T-cell (primary cell): ENCODE results near the gene C11orf98. TPM values are rescaled to one million over a fixed set of nuclear protein-coding genes. Genes with fewer than 3 reads are reported as not detected.
A peak's percentile ranks its signal among the peaks of the same experiment; 100 is the strongest.

Experiments
- ATAC-seq, 4 experiments: fragments of 200-7000 bp in 3 of 4; fragments of 150-1000 bp in 1 of 4; cut with Tn5 transposase; replicated peaks in 1 of 4; 1 replicate in 3 of 4; 2 replicates in 1 of 4; pipeline ENCODE4 v1.10.0; 2021; ENCODE audit warnings: moderate library complexity in 3 of 4, mild to moderate bottlenecking in 2 of 4, moderate number of reproducible peaks in 1 of 4
- CTCF ChIA-PET, 2 donors: fragments of 300-600 bp; sonication (Branson Sonifier 250); formaldehyde crosslinking; loops; one replicate each; lab custom pipeline; 2022; ENCODE audit warnings: antibody characterized with exemption in 2 of 2; lab: Charles Lee
- POLR2A ChIA-PET, 2 donors: fragments of 300-600 bp; sonication (Branson Sonifier 250); formaldehyde crosslinking; loops; one replicate each; lab custom pipeline; 2022; ENCODE audit warnings: antibody characterized with exemption in 2 of 2; lab: Charles Lee
- DNase-seq, 35 experiments: peaks; one replicate each; pipeline versions ENCODE4 v3.0.0 to v3.0.0-alpha.2; 2013 to 2023
- H3K27ac ChIP-seq: one replicate; pipeline ENCODE4 v1.5.1; 2013; ENCODE audit warnings: low read length
- H3K27me3 ChIP-seq, 2 experiments: replicated peaks in 1 of 2; 1 replicate in 1 of 2; 2 replicates in 1 of 2; pipeline versions ENCODE4 v1.6.1 to v1.7.0; 2013; ENCODE audit warnings: low read length in 1 of 2, mixed read lengths in 1 of 2; ENCODE audit not compliant: control insufficient read depth in 2 of 2, insufficient read depth in 2 of 2; ENCODE audit errors: extremely low read depth in 1 of 2
- H3K36me3 ChIP-seq, 2 donors: 1 replicate in 1 of 2; 2 replicates in 1 of 2; pipeline versions ENCODE4 v1.6.1 to v1.7.0; 2013; ENCODE audit warnings: low read length in 1 of 2; ENCODE audit not compliant: control insufficient read depth in 2 of 2, insufficient read depth in 1 of 2; ENCODE audit errors: extremely low read depth in 1 of 2
- H3K4me1 ChIP-seq, 2 experiments: 1 replicate in 1 of 2; 2 replicates in 1 of 2; pipeline versions ENCODE4 v1.6.1 to v1.7.0; 2013; ENCODE audit warnings: low read length in 2 of 2, mixed read lengths in 1 of 2; ENCODE audit not compliant: insufficient read depth in 2 of 2, control insufficient read depth in 1 of 2; ENCODE audit errors: extremely low read depth in 1 of 2
- H3K4me3 ChIP-seq, 2 donors: 1 replicate in 1 of 2; 2 replicates in 1 of 2; pipeline versions ENCODE4 v1.5.1 to v1.7.0; 2013; ENCODE audit warnings: mild to moderate bottlenecking in 2 of 2, low read length in 1 of 2, moderate library complexity in 1 of 2; ENCODE audit not compliant: control insufficient read depth in 1 of 2; ENCODE audit errors: extremely low read depth in 1 of 2
- H3K9me3 ChIP-seq: 2 replicates; pipeline ENCODE4 v1.7.0; 2013
- H3K27ac Mint-ChIP-seq, 2 donors: one replicate each; pipeline ENCODE4 v1.8.0; 2020 to 2021; ENCODE audit warnings: mild to moderate bottlenecking in 2 of 2, mixed read lengths in 2 of 2
- H3K27me3 Mint-ChIP-seq, 2 donors: one replicate each; pipeline ENCODE4 v1.8.0; 2021 to 2022; ENCODE audit warnings: mixed read lengths in 2 of 2
- H3K36me3 Mint-ChIP-seq: one replicate; pipeline ENCODE4 v1.8.0; 2021; ENCODE audit warnings: mixed read lengths
- H3K4me1 Mint-ChIP-seq, 3 donors: one replicate each; pipeline ENCODE4 v1.8.0; 2020 to 2022; ENCODE audit warnings: mixed read lengths in 3 of 3, mild to moderate bottlenecking in 1 of 3
- H3K4me3 Mint-ChIP-seq, 3 donors: one replicate each; pipeline ENCODE4 v1.8.0; 2020 to 2022; ENCODE audit warnings: mild to moderate bottlenecking in 3 of 3, mixed read lengths in 3 of 3, moderate library complexity in 3 of 3
- H3K9me3 Mint-ChIP-seq, 3 donors: one replicate each; pipeline ENCODE4 v1.8.0; 2020 to 2022; ENCODE audit warnings: mixed read lengths in 3 of 3
- WGBS: methylation state at CpG from one replicate; pipeline ENCODE4 v1.1.5; 2013; ENCODE audit warnings: missing lambda C conversion rate; ENCODE audit not compliant: insufficient coverage; 5-methylcytosine and 5-hydroxymethylcytosine counted together
- total RNA-seq, 35 experiments: library from RNA in 6 of 35; stranded (reverse) in 6 of 35; fragments of 120-200 nt in 1 of 35; gene quantifications; one replicate each; pipeline versions ENCODE4 v1.2.1 to v1.2.4 and lab custom pipeline; 2013 to 2026

The C11orf98 gene
- total RNA-seq, 5 donors from 2014 or later (not counting 1 experiment from before 2014, with no cell fraction given) = 28.3 to 62.6 (median 54.8) TPM

DNA sequence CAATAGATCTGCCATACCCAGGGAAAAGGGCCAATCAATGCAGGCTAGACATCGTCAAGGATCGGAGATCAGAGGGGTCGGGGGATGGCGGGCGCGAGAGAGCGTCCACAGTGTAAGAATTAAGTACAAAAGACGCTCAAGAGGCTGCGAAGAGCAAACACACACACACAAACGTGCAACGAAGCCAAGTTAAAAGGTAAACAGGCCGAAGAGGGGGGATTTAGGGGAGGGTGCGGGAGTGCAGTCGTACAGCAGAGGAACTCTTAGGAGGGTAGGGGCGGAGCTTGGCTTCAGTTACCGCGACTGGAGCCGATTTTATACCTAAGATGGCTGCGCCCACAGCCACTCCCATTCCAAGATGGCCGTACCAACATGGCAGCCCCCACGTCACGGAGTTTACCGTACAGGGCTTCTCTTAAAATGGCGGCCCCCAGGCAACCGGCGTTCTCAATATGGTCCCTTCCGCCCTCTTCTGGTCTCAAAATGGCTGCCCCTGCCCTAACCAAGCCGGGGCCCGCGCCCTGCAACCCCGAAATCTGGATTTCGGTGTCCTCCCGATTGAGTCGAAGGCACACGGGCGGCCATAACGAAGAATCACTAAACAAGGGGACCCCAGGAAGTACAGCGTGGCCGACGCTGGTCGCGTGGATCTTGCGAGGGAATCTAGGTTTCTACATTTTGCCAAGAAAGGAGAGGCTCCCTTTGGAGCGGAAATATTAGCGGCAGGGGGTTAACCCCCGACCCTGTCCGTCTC lies 44.4 kb upstream of the C11orf98 start:
- H3K4me1 ChIP-seq = peaks cover 19 to 50% of the 10 kb centered on the region in 2 experiments
- peak overlapping the region; percentile 94 for H3K27ac ChIP-seq
- Mint-ChIP-seq H3K27ac (peak overlapping the region; percentile 95 to 97), H3K4me3 (peak overlapping the region; percentile 88 to 97 (median 90)), H3K36me3 (peaks cover 21% of the 10 kb centered on the region), H3K9me3 (no peaks in the 10 kb centered on the region), H3K27me3 (no peaks in the 10 kb centered on the region), H3K4me1 (peaks cover 63 to 74% (median 67%) of the 10 kb centered on the region in 3 donors)
- peaks cover 0 to 35% of the 10 kb centered on the region in 2 donors for H3K36me3 ChIP-seq
- ATAC-seq = peak; percentile 80 to 85 (median 82)
- H3K27me3 ChIP-seq = no peaks in the 10 kb centered on the region
- POLR2A ChIA-PET = interaction anchor here (0.5 to 2.2 kb wide), 12 partner anchors 18 to 145 kb away, joined by 3 to 10 read pairs (median 5); partner anchors contain the start of genes C11orf98 (in 1 of the 2), CSKMT (in 1 of the 2), EEF1G (in 1 of the 2) and HNRNPUL2 (in 1 of the 2)
- peak overlapping the region; percentile 70 to 71 for H3K4me3 ChIP-seq
- no peaks in the 10 kb centered on the region for H3K9me3 ChIP-seq
- CTCF ChIA-PET = interaction anchor here in 1 of 2 donors (0.6 to 1.4 kb wide), 5 partner anchors 17 to 285 kb away, joined by 3 to 6 read pairs (median 4); partner anchors contain the start of genes HNRNPUL2 and SLC3A2
- 1% methylated on average over 34 of the region's 47 CpGs for WGBS
- peak; percentile 90 to 99 (median 97) for DNase-seq

DNA sequence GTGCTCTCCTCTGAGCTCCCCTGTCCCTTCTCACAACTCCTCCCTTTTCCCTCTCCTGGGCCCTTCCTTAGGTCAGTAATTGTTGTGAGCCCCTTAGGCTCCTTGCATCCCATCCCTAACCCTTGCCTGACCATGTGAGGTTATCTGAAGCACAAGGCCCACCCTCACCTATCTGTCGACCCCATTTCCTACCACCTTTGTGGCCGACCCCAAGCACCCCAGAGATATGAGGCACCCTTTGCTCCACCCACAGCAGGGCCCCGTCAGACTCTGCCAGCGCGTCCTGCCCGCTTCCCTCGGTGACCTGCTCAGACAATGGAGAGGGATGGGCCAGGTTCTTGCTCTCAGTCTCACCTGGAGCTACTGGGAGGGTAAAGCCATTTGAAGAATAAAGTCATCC lies 43.8 kb upstream of the C11orf98 start:
- peaks cover 60 to 69% (median 63%) of the 10 kb centered on the region in 3 donors for H3K4me1 Mint-ChIP-seq
- H3K4me3 Mint-ChIP-seq = peak overlapping the region; percentile 88 to 97 (median 90)
- 0% methylated on average over 4 of the region's 7 CpGs for WGBS
- Histone ChIP-seq H3K9me3 (no peaks in the 10 kb centered on the region), H3K4me1 (peaks cover 19 to 50% of the 10 kb centered on the region in 2 experiments), H3K27me3 (no peaks in the 10 kb centered on the region), H3K4me3 (peak overlapping the region; percentile 70 to 71), H3K36me3 (peaks cover 0 to 29% of the 10 kb centered on the region in 2 donors), H3K27ac (peak overlapping the region; percentile 94)
- peaks cover 16% of the 10 kb centered on the region for H3K36me3 Mint-ChIP-seq
- H3K9me3 Mint-ChIP-seq = no peaks in the 10 kb centered on the region
- no peaks in the 10 kb centered on the region for H3K27me3 Mint-ChIP-seq
- POLR2A ChIA-PET = interaction anchor here (0.5 to 2.2 kb wide), 11 partner anchors 19 to 173 kb away, joined by 3 to 8 read pairs (median 4); partner anchors contain the start of genes C11orf98 (in 1 of the 2), CSKMT (in 1 of the 2), EEF1G (in 1 of the 2) and HNRNPUL2 (in 1 of the 2)
- DNase-seq (peak in 28 of 35 experiments; percentile 18 to 64 (median 35)), ATAC-seq (peak; percentile 27 to 45 (median 34))
- peak overlapping the region; percentile 95 to 97 for H3K27ac Mint-ChIP-seq
- CTCF ChIA-PET = interaction anchor here (0.5 to 1.4 kb wide), 7 partner anchors 17 to 284 kb away, joined by 3 to 6 read pairs (median 4); partner anchors contain the start of genes HNRNPUL2 (in 1 of the 2), SLC3A2 (in 1 of the 2) and ZBTB3 (in 1 of the 2)

DNA sequence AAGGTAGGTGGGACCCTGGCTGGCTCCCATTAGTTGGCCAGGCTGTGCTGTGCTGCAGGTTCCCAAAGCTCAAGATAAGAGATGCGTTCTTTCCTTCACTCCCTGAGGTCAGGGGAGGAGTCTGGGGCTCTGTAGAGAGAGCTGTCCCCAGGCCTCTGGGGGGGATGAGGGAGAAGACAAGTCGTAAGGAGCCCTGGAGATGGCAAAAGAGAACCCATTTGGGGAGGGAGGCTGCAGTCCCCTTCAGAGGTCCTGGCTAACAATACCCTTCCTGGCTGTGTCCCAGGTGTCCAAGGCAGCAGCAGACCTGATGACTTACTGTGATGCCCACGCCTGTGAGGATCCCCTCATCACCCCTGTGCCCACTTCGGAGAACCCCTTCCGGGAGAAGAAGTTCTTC lies 43.4 kb upstream of the C11orf98 start:
- no peaks in the 10 kb centered on the region for H3K9me3 Mint-ChIP-seq
- peak overlapping the region; percentile 88 to 97 (median 90) for H3K4me3 Mint-ChIP-seq
- POLR2A ChIA-PET = interaction anchor here (0.5 to 2.2 kb wide), 8 partner anchors 19 to 173 kb away, joined by 3 to 8 read pairs (median 4); partner anchors contain the start of genes HNRNPUL2 (in 1 of the 2), TUT1 (in 1 of the 2), UQCC3 (in 1 of the 2) and ZBTB3 (in 1 of the 2)
- peak overlapping the region; percentile 70 to 71 for H3K4me3 ChIP-seq
- H3K36me3 ChIP-seq = peaks cover 0 to 25% of the 10 kb centered on the region in 2 donors
- H3K27me3 ChIP-seq = no peaks in the 10 kb centered on the region
- H3K27ac ChIP-seq = peak overlapping the region; percentile 94
- H3K4me1 ChIP-seq = peaks cover 19 to 50% of the 10 kb centered on the region in 2 experiments
- ATAC-seq (no peak), DNase-seq (no peak)
- CTCF ChIA-PET = interaction anchor here (0.5 to 1.4 kb wide), 5 partner anchors 45 to 284 kb away, joined by 4 to 6 read pairs (median 4); partner anchors contain the start of genes SLC3A2 (in 1 of the 2) and ZBTB3 (in 1 of the 2)
- H3K9me3 ChIP-seq = no peaks in the 10 kb centered on the region
- H3K36me3 Mint-ChIP-seq = peaks cover 13% of the 10 kb centered on the region
- H3K4me1 Mint-ChIP-seq = peaks cover 57 to 65% (median 60%) of the 10 kb centered on the region in 3 donors
- H3K27ac Mint-ChIP-seq = peak overlapping the region; percentile 95 to 97
- 100% methylated on average over 2 of the region's 5 CpGs for WGBS
- H3K27me3 Mint-ChIP-seq = no peaks in the 10 kb centered on the region

DNA sequence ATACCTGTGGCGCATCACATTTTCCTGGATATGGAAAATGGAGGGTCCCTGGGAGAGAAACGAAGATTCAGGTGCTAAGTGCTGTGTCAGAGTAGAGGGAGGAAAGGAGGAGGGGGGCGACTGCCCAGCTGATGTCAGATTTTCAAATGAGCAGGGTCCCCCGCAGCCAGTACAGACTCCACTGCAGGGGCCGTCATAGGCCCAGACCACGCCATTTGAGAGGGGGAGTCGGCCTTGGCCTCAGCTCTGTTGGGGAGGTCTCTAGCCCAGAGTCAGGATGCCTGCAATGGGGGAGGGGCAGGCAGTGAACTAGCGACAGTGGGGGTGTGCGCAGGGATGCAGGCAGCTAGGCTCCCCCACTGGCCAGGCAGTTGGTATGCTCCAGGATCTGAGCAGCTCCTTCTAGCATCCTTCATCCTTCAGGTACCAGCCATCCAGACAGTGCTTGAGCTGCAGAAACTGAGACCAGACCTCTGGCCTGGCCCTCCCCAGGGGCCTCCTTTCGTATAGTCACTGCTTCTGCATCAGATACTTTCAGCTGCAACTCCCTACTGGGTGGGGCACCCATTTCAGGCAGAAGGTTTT lies 42.4 kb upstream of the C11orf98 start, which contains the start of the genes BSCL2 and GNG3:
BSCL2 (minus strand) TSS at position 148 of the 585 bp plus-strand sequence. CDS start 229 bp downstream, outside the sequence.
GNG3 (plus strand) TSS at position 400 of the 585 bp plus-strand sequence. CDS start 620 bp downstream, outside the sequence.
- H3K9me3 ChIP-seq = no peaks in the 10 kb centered on the region
- ATAC-seq = no peak
- Mint-ChIP-seq H3K27me3 (no peaks in the 10 kb centered on the region), H3K9me3 (no peaks in the 10 kb centered on the region), H3K27ac (peak within 1 kb of the TSS; percentile 95 to 97), H3K4me1 (peaks cover 46 to 55% (median 50%) of the 10 kb centered on the region in 3 donors), H3K4me3 (peak within 1 kb of the TSS; percentile 88 to 97 (median 90)), H3K36me3 (peaks cover 11% of the 10 kb centered on the region)
- CTCF ChIA-PET = interaction anchor here (1.2 to 2.3 kb wide), 2 partner anchors 46 to 115 kb away, joined by 5 to 10 read pairs; partner anchors contain the start of genes TUT1 (in 1 of the 2) and ZBTB3 (in 1 of the 2)
- POLR2A ChIA-PET = interaction anchor here (0.5 to 1.7 kb wide), 3 partner anchors 47 to 115 kb away, joined by 3 to 8 read pairs (median 4); partner anchors contain the start of genes TUT1 (in 1 of the 2) and ZBTB3 (in 1 of the 2)
- H3K4me1 ChIP-seq = peaks cover 19 to 48% of the 10 kb centered on the region in 2 experiments
- H3K36me3 ChIP-seq = peaks cover 0 to 14% of the 10 kb centered on the region in 2 donors
- 94% methylated on average over 5 of the region's 10 CpGs for WGBS
- H3K27ac ChIP-seq = peak within 1 kb of the TSS; percentile 94
- DNase-seq = no peak
- H3K27me3 ChIP-seq = no peaks in the 10 kb centered on the region
- H3K4me3 ChIP-seq = peak within 1 kb of the TSS; percentile 70 to 71

DNA sequence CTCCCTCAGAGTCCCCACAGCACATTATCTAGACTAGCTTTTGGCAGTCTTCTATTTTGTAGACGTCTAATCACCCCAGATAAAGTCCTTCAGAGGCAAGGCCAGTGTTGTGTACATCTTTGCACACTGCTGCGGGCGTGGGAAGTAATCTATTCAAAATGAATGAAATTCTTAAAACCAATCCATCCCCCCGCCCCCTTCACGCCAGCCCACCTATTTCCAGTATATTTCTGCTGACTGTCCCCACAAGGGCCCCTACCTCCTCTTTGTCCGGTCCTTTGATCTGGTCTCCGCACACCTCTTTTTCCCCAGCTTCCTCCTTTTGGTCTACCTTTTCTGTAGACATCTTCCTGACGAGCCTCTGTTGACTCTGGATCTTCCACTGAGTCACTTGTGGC lies 41.8 kb upstream of the C11orf98 start:
- Mint-ChIP-seq H3K9me3 (no peaks in the 10 kb centered on the region), H3K36me3 (peaks cover 7% of the 10 kb centered on the region), H3K4me1 (peaks cover 43 to 51% (median 47%) of the 10 kb centered on the region in 3 donors), H3K4me3 (peak overlapping the region; percentile 85 to 97 (median 87)), H3K27me3 (no peaks in the 10 kb centered on the region), H3K27ac (peak overlapping the region; percentile 61 to 79)
- Histone ChIP-seq H3K9me3 (no peaks in the 10 kb centered on the region), H3K27me3 (no peaks in the 10 kb centered on the region), H3K27ac (no peak overlapping the region), H3K4me3 (peak overlapping the region; percentile 52 to 53), H3K36me3 (peaks cover 0 to 10% of the 10 kb centered on the region in 2 donors), H3K4me1 (peaks cover 19 to 48% of the 10 kb centered on the region in 2 experiments)
- WGBS = 96% methylated on average over 6 of the region's 8 CpGs
- ATAC-seq (no peak), DNase-seq (no peak)
- CTCF ChIA-PET = interaction anchor here in 1 of 2 donors (0.5 to 2.3 kb wide), 2 partner anchors 115 to 153 kb away, joined by 3 to 10 read pairs; partner anchors contain the start of gene TUT1
- POLR2A ChIA-PET = interaction anchor here (0.5 to 1.4 kb wide), 4 partner anchors 28 to 135 kb away, joined by 3 to 7 read pairs (median 4); partner anchors contain the start of gene ZBTB3 (in 1 of the 2)
